ENCODE data around the gene ZNF587B. TPM values are rescaled to one million over a fixed set of nuclear protein-coding genes. Genes with fewer than 3 reads are reported as not detected.

Gene ZNF587B
- 53.5 TPM for total RNA-seq

DNA sequence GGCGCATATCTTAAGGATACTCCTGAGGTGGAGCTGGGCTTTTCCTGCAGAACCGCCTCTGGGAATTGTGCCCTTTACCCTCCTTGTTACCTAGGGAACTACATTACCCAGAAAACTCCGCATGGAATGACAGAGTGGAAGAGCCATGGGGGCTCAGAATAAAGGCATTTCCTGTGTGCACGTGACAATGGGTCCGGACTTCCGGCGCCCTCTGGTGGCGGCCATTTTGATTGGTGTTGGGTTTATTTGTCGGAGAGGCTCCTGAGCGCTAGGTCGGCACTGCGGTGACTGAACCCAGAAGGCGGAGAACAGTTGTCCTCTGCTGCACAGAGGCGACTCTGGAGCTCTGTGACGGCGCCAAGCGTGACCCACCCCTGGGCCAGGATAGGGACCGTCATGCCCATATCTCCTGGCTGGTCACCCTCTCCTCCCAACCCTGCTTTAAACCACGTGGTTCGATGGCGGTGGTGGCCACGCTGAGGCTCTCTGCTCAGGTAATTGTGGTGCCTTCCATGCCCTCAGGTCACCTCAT, at the start of gene ZNF587B:
ZNF587B (plus strand) TSS at position 229 of the 532 bp plus-strand sequence; CDS start at position 459, 230 bp downstream.

DNA sequence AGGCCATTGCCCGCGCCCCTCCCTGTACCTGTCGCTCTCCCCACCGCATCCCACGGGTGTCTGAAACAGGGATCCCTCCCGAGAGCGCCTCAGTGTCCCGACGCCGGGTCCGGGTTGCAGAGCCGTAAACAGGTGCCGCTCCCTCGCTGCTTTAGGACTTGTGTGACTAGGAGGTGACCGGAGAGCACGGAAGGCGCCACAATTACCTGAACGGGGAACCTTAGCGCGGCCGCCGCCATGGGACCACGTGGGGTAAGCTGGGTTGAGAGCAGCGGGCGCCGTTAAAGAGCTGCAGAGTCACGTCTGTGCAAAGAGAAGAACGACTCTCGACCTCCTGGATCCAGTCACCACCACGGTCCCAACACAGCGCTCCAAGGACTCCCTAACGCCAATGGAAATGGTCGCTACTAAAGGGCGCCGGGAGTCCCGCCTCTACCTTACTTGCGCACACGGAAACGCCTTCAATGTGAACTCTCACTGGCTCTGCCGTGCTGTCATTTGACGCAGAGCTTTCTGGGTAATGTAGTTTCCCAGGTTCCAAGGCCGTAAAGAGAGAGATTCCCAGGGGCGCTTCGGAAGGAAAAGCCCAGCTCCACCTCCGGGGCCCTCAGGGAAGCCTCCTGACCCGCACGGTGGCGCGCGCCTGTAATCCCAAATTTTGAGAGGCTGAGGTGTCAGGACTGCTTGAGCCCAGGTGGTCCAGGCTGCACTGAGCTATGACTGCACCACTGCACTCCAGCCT, 15.4 kb upstream of the ZNF587B start, which contains the start of gene ZNF552:
ZNF552 (minus strand) TSS at position 409 of the 742 bp plus-strand sequence; CDS start at position 239, 170 bp downstream.

DNA sequence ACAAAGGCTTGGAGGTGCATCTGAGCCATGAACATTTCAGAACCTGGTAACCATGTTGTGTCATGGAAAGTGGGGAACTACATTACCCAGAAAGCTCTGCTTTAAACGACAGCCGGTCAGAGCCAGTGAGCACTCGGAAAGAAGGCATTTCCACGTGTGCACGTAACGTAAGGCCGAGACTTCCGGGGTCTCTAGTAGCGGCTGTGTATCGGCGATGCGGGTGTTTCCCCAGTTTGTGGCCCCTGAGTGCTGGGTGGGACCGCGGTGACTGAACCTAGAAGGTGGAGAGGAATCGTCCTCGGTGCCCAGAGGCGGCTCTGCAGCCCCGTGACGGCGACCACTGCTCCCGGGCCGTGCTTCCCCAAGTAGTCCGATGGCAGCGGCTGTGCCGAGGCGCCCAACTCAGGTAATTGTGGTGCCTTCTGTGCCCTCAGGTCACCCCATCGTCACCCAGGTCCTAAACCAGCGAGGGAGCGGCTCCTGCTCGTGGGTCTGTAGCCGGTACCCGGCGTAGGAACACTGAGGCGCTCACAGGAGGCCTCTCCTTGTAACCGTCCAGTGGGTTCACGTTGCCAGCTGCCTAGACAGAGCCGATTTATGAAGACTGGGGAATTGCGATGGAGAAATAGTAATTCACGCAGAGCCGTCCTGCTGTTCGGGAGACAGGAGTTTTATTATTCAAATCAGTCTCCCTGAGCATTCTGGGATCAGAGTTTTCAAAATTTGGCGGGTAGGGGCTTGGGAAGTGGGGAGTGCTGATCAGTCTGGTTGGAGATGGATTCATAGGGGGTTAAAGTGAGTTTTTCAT, 19.8 kb downstream of the ZNF587B start, which contains the start of gene ZNF587:
ZNF587 (plus strand) TSS at position 194 of the 808 bp plus-strand sequence; CDS start at position 374, 180 bp downstream.

DNA sequence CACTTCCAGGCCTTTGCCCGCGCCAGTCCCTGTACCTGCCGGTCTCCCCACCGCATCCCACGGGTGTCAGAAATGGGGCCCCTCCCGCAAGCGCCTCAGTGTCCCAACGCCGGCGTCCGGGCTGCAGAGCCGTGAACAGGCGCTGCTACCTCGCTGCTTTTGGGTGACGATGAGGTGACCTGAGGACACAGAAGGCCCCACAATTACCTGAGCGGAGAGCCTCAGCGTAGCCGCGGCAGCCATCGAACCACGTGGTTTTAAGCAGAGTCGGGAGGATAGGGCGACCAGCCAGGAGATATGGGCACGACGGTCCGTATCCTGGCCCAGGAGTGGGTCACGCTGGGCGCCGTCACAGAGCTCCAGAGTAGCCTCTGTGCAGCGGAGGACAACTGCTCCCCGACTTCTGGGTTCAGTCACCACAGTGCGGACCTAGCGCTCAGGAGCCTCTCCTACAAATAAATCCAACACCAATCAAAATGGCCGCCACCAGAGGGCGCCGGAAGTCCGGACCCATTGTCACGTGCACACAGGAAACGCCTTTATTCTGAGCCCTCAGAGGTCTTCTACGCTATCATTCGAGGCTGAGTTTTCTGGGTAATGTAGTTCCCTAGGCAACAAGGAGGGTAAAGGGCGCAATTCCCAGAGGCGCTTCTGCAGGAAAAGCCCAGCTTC, 58.6 kb downstream of the ZNF587B start, which contains the start of gene ZNF814:
ZNF814 (minus strand) TSS at position 478 of the 672 bp plus-strand sequence; CDS start at position 243, 235 bp downstream.

Other genes with a start within 250 kb of the ZNF587B start
- 30.4 TPM for gene ZIK1, start 246.2 kb upstream of the ZNF587B start, total RNA-seq
- gene ZNF530, start 230.4 kb upstream of the ZNF587B start, total RNA-seq: 5.6 TPM
- 50.1 TPM for gene ZNF134, start 216.1 kb upstream of the ZNF587B start, total RNA-seq
- gene ZNF211, start 197.1 kb upstream of the ZNF587B start, total RNA-seq: 51.3 TPM
- gene ZSCAN4, start 161.4 kb upstream of the ZNF587B start, total RNA-seq: not detected
- 26.3 TPM for gene ZNF551, start 148.3 kb upstream of the ZNF587B start, total RNA-seq
- gene ZNF154, start 121.1 kb upstream of the ZNF587B start, total RNA-seq: 81.7 TPM
- 33.2 TPM for gene ZNF671, start 102.7 kb upstream of the ZNF587B start, total RNA-seq
- gene ZNF776, start 83.5 kb upstream of the ZNF587B start, total RNA-seq: 57.3 TPM
- 79.5 TPM for gene ZNF586, start 60.6 kb upstream of the ZNF587B start, total RNA-seq
- 20.3 TPM for gene ZNF552, start 15.4 kb upstream of the ZNF587B start, total RNA-seq
- gene ZNF587, start 19.6 kb downstream of the ZNF587B start, total RNA-seq: 51.0 TPM
- 89.8 TPM for gene ZNF814, start 58.7 kb downstream of the ZNF587B start, total RNA-seq
- 61.7 TPM for gene ZNF417, start 86.3 kb downstream of the ZNF587B start, total RNA-seq
- gene ZNF418, start 105.1 kb downstream of the ZNF587B start, total RNA-seq: 65.7 TPM
- 19.7 TPM for gene ZNF256, start 117.4 kb downstream of the ZNF587B start, total RNA-seq
- gene C19orf18, start 144.2 kb downstream of the ZNF587B start, total RNA-seq: not detected
- 65.1 TPM for gene ZNF606, start 172.5 kb downstream of the ZNF587B start, total RNA-seq
- 0.94 TPM for gene ZSCAN1, start 203.7 kb downstream of the ZNF587B start, total RNA-seq
- 40.4 TPM for gene ZNF135, start 229.0 kb downstream of the ZNF587B start, total RNA-seq

All from parietal lobe (tissue), 1 donor.